ENCODE results near the gene KLHDC7B. TPM values are rescaled to one million over a fixed set of nuclear protein-coding genes. Genes with fewer than 3 reads are reported as not detected.

Gene KLHDC7B
- not detected in 2 replicates for total RNA-seq

GRCh38 chr22:50545522-50546325, at the start of gene KLHDC7B:
Gene KLHDC7B, plus strand, starts transcription at chr22:50545899. Its CDS starts 345 bp downstream, at chr22:50546244.
- no peak for DNase-seq (ENCODE audit: low read depth in 2 of 2)

GRCh38 chr22:50497093-50497492, 48.6 kb upstream of the KLHDC7B start:
- DNase-seq (ENCODE audit: low read depth in 2 of 2) = no peak

DNA sequence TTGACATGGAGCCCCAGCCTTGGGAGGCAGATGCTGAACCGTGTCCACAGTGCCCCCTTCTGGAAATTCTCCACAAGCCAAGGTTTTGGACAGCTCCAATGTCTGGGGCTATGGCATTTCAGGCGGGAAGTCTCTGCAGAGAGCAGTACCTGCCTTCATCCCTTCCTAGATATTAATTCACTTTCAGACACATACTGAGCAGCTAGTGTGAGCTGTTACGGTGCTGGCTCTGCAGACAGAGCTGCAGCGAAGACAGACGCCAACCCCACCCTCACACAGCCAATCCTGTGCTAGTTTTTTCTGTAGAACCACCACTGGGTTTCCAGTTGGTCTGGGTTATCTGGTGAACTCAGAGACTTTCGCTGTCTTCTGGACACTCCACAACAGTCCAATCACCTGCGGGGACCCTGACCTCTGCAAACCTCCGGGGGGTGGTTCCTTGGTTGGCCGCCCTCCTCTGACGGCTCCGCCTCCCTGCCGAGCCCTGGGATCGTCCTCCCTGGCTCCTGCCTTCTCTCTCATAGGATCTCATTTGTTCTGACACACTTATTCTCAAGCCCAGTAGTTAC, 47.3 kb upstream of the KLHDC7B start:
- DNase-seq (ENCODE audit: low read depth in 2 of 2) = peak; percentile 65 to 73

DNA sequence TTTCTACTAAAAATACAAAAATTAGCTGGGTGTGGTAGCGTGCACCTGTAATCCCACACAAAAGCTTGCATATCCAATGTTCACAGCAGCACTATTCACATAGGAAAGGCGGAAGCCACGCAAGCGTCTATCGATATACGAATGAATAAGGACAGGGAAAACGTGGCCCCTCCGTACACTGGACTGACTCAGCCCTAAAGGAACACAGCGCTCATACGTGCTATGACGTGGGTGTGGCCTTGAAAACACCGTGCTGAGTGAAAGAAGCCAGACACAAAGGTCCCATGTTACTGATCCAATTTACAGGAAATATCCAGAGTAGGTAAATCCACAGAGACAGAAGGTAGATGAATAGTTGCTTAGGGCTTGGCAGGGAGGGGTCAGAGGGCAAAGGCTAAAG, 45.2 kb upstream of the KLHDC7B start:
- DNase-seq (ENCODE audit: low read depth in 2 of 2) = no peak

GRCh38 chr22:50502096-50502495, 43.6 kb upstream of the KLHDC7B start:
- no peak for DNase-seq (ENCODE audit: low read depth in 2 of 2)

- no peak for DNase-seq (ENCODE audit: low read depth in 2 of 2)
Observed at GRCh38 chr22:50502628-50503474, 42.8 kb upstream of the KLHDC7B start.

DNA sequence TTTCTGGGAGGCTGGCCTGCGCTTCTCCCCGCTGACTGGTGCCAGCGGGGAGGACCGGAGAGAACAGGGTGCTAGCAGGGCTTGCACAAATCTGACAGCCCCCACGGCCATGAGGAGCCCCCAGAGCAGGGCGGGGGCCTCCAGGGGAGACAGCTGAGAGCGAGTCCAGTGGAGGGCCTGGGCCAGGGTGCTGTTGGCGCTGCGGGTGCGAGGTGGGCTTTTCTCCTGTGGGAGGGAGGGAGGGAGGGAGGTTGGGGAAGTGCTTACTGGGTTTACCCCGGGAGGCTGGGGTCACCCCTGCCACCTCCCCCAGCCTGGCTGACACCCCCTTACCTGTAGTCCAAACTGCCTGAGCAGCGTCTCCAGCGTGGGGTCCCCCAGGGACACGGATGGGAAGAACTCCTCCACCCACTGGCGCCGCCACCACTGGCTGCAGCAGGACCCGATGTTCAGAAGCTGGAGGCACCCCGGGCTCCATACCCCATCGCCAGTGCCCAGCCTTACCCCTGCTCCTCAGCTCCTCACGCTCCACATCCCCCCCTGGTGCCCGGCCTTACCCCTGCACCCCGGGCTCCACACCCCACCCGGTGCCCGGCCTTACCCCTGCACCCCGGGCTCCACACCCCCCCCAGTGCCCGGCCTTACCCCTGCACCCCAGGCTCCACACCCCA, 42.1 kb upstream of the KLHDC7B start:
- DNase-seq (ENCODE audit: low read depth in 2 of 2) = no peak

- DNase-seq (ENCODE audit: low read depth in 2 of 2) = no peak
Observed at GRCh38 chr22:50504369-50505211, 41.1 kb upstream of the KLHDC7B start.

DNA sequence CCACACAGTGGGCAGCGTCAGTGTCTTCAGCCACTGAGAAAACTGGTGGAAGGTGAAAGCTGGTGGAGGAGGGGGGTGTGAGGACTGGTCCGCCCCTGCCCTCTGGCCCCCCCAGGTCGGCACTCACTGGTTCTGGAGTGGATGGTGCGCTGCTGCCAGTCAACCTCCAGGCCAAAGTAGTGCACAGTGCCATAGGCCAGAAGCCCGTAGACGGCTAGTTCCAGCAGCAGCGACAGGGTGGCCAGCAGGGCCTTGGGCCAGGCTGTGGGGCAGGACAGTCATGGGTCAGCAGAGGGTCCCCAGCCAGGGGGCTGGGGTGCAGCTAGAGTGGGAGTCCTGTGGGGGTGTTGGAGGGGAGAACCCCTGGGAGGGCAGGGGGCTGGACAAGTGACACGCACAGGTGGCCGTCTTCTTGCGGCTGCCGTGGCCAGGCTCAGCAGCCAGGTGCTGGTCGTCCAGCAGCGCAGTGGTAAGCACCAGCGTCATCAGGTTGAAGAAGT, 40.4 kb upstream of the KLHDC7B start:
- DNase-seq (ENCODE audit: low read depth in 2 of 2) = no peak

- DNase-seq (ENCODE audit: low read depth in 2 of 2) = no peak
Observed at GRCh38 chr22:50505776-50506610, 39.7 kb upstream of the KLHDC7B start.

DNA sequence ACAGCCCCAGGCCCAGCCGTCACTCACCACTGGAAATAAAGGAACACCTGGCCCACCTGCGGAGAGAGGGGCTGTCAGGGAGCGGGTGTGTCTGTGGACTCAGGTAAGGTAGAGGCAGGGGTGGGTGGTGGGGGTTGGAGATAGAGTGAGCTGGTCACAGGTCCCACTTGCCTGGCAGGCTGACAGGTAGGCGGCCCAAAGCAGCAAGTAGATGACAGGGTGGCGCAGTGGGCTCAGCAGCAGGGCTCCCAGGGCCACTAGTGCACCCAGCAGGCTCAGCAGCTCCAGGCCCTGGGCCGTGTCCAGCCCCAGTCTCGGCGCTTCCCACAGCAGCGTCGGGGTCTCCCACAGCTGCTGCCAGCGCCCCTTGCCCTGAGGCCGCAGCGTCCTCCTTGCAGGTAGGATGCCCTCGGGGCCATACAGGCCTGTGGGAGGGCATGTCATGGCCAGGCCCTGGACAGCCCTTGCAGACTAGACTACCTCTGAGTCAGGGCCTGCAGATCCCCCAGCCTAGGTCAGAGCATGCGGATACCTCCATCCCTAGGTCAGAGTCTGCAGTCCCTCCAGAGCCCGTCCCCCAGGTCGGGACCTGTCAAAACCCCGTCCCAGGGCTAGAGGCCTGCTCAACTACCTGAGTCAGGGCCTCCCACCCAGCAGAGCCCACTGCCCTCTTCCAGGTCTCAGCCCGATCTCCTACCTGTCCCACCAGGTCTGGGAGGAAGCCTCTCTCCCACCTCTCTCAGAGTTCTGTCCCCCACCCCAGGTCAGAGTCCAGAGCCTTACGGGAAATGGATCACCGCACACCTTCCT, 38.9 kb upstream of the KLHDC7B start:
- DNase-seq (ENCODE audit: low read depth in 2 of 2) = no peak

- DNase-seq (ENCODE audit: low read depth in 2 of 2) = no peak
Observed at GRCh38 chr22:50507421-50507990, 38.2 kb upstream of the KLHDC7B start, which contains the start of gene LMF2. Gene LMF2, minus strand, starts transcription at chr22:50507702. Its CDS starts 27 bp downstream, at chr22:50507675.

DNA sequence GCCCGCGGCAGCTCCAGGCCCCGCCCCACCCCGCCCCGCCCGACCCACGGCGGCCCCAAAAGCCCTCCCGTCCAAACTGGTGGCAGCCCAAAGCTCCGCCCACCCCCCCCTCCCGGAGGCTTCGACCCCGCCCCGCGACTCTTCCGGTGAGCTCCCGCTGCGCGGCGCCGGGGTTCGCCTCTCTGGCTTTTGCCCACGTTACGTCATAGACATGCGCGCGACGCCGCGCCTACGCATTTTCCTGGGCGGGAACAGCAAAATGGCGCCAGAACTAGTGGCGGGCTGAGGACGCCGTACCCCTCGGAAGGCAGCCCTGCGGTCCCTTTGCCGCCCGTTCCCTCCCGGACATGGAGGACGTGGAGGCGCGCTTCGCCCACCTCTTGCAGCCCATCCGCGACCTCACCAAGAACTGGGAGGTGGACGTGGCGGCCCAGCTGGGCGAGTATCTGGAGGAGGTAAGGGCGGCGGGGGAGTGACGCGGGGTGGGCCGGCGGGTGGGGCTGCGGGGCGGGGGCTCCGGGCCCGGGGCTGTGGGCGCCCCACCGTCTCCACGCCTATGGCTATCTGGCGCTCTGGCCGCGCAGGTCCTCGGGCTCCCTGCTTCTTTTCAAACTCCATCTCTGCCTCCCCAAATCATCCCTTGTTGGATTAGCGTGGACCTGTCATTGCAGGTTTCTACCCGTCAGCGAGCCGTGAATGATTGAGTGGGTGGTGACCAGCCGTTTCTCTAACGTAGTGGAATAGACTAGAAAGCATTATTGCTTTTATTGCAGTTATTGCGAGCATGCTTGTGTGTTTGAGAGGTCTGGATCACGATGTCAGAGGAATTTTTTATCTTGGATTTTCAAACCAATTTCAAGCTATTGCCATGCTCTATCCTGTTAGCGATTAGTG, 37.5 kb upstream of the KLHDC7B start, which contains the start of gene NCAPH2:
TSS of gene NCAPH2 (plus strand) at position 234 of the 894 bp plus-strand sequence. CDS start at position 348, 114 bp downstream.
- peak; percentile 98 to 99 for DNase-seq (ENCODE audit: low read depth in 2 of 2)

DNA sequence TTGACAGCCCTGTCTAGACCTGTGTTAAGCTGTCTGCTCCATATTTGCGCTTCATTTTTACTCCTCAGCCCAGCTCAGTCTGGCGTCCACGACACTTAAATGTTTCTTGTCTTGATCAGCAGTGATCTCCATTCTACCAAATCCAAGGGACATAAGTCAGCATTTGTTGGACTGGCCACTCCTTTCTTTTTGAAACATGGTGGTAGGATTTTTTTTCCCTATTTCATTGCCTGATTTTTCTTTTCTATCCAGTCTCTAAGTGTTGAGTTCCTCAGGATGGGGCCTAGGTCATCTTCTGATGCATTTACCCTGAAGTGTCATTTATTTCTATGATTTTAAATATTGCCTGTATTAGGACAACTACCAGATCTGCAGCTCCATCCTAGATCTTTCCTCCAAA, 36.8 kb upstream of the KLHDC7B start:
- DNase-seq (ENCODE audit: low read depth in 2 of 2) = no peak

DNA sequence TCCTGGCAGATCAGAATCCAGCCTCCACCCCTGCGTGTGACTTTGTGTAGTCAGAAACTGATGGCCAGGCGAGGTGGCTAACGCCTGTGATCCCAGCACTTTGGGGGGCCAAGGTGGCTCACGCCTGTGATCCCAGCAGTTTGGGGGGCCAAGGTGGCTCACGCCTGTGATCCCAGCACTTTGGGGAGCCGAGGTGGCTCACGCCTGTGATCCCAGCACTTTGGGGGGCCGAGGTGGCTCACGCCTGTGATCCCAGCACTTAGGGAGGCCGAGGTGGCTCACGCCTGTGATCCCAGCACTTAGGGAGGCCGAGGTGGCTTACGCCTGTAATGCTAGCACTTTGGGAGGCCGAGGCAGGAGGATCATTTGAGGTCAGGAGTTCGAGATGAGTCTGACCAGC, 32.5 kb upstream of the KLHDC7B start:
- no peak for DNase-seq (ENCODE audit: low read depth in 2 of 2)

- DNase-seq (ENCODE audit: low read depth in 2 of 2) = no peak
Observed at GRCh38 chr22:50516068-50516467, 29.6 kb upstream of the KLHDC7B start.

- DNase-seq (ENCODE audit: low read depth in 2 of 2) = no peak
Observed at GRCh38 chr22:50516891-50517290, 28.8 kb upstream of the KLHDC7B start.

Data from lung microvascular endothelial cell (primary cell).